Activated CD8-positive, alpha-beta T cell treated with anti-CD3 and anti-CD28 coated beads, Interleukin-2, amount 10 ng/mL, durations not matched to agents 7 days and 5 days (primary cell): ENCODE results near the gene RNF157. TPM values are rescaled to one million over a fixed set of nuclear protein-coding genes. Genes with fewer than 3 reads are reported as not detected.
A peak's percentile ranks its signal among the peaks of the same experiment; 100 is the strongest.

Experiments used
- ATAC-seq: fragments of 150-1000 bp; cut with Tn5 transposase; one replicate; pipeline ENCODE4 v1.10.0; 2021; ENCODE audit warnings: moderate library complexity
- CTCF ChIA-PET: fragments of 350-600 bp; sonication (Branson Sonifier 250); formaldehyde crosslinking; loops from one replicate; lab custom pipeline; 2021; ENCODE audit warnings: antibody characterized with exemption; lab: Charles Lee
- POLR2A ChIA-PET: fragments of 350-600 bp; sonication (Branson Sonifier 250); formaldehyde crosslinking; loops from one replicate; lab custom pipeline; 2021; ENCODE audit warnings: antibody characterized with exemption; lab: Charles Lee
- DNase-seq: peaks from one replicate; pipeline ENCODE4 v3.0.0-alpha.2; 2020
- H3K27ac Mint-ChIP-seq: one replicate; pipeline ENCODE4 v1.8.0; 2021; ENCODE audit warnings: mild to moderate bottlenecking, mixed read lengths
- H3K27me3 Mint-ChIP-seq: one replicate; pipeline ENCODE4 v1.8.0; 2021; ENCODE audit warnings: low read depth, mixed read lengths
- H3K36me3 Mint-ChIP-seq: one replicate; pipeline ENCODE4 v1.8.0; 2021; ENCODE audit warnings: low read depth, mixed read lengths
- H3K4me1 Mint-ChIP-seq: one replicate; pipeline ENCODE4 v1.8.0; 2021; ENCODE audit warnings: low read depth, mixed read lengths
- H3K4me3 Mint-ChIP-seq: one replicate; pipeline ENCODE4 v1.8.0; 2021; ENCODE audit warnings: mild to moderate bottlenecking, mixed read lengths
- H3K9me3 Mint-ChIP-seq: one replicate; pipeline ENCODE4 v1.8.0; 2022; ENCODE audit warnings: mixed read lengths; ENCODE audit not compliant: insufficient read depth
- microRNA-seq: library from miRNA; unstranded; fragments of <30 nt; microRNA quantifications from one replicate; pipeline ENCODE4 v1.2.0, GENCODE V29; 2022
- total RNA-seq, 2 experiments: library from RNA; stranded (reverse); gene quantifications; one replicate each; pipeline ENCODE4 v1.2.3, GENCODE V29; 2021

RNF157 gene
- total RNA-seq, 2 experiments from 2014 or later, result 150 to 165 TPM

DNA sequence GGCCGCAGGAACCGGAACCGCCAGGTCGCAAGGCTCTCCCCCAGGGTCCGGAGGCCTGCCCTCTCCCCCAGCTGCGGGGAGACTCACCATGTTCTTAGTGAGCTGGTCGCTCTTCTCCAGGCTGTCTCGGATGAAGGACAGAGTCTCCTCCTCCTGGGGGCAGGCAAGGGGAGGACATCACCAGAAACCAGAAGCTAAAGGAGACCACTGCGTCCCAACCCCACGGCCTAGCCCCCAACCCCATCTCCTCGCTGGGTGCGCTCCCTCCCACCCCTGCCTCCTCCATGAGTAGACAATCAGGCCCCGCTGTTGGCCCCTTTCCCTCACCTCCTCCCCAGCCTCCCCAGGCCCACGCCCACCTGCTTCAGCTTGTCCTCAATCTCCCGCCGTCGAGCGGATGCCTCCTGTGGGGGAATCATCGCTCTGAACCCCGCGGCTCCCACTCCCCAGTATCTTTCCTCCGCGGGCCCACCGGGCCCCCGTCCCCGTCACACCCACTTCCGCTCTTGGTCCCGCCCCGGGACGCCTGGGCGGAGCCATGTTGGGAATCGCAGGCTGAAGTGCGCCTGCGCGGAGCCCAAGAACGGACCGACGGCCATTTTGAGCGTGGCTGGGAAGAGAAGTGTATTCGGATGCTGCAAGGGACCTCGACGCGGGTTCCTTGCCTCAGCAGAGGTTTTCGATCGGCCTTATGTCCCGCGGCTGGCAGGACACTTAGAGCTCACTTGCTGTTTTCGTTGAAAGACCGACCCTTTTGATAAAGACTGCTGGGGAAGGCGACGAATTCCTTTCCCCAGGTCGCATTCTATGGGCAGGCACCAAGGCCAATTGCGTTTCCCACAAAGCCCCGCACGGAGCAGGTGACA lies 136.8 kb downstream of the RNF157 start, which contains the start of gene EXOC7:
Gene EXOC7, minus strand, starts transcription at position 514 of the 866 bp plus-strand sequence. Its CDS starts 95 bp downstream, at position 419.
- no peaks in the 10 kb centered on the region for H3K27me3 Mint-ChIP-seq
- H3K9me3 Mint-ChIP-seq, result no peaks in the 10 kb centered on the region
- ATAC-seq (peak; percentile 90), DNase-seq (peak; percentile 94)
- peak within 1 kb of the TSS; percentile 97 for H3K4me3 Mint-ChIP-seq
- ChIA-PET POLR2A (interaction anchor here (0.9 to 2.9 kb wide), 18 partner anchors 10 to 208 kb away, joined by 3 to 18 read pairs (median 4); partner anchors contain the start of genes UBALD2 and ZACN), CTCF (interaction anchor here (0.5 to 2.5 kb wide), 13 partner anchors 8 to 196 kb away, joined by 3 to 17 read pairs (median 4); partner anchors contain the start of gene CDK3)
- H3K36me3 Mint-ChIP-seq, result peaks cover 28% of the 10 kb centered on the region
- H3K4me1 Mint-ChIP-seq, result peaks cover 30% of the 10 kb centered on the region
- peak within 1 kb of the TSS; percentile 98 for H3K27ac Mint-ChIP-seq

DNA sequence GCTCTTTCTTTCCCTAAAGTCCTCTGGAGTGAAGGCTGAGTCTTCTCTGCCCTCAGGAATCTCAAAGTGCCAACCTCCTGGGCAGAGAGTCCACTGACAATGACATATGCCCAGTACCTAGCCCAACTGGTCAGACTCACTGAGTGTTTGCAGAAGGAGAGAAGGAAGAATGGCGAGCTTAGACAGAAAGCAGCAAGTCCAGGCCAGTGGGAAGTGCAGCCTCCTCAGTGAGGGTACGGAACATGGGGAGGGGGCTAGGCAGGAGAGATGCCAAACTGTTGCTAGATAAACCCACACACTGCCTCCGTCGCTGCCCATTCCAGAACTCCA lies 137.4 kb downstream of the RNF157 start:
- Mint-ChIP-seq H3K27me3 (no peaks in the 10 kb centered on the region), H3K4me1 (peaks cover 30% of the 10 kb centered on the region), H3K9me3 (no peaks in the 10 kb centered on the region), H3K36me3 (peaks cover 29% of the 10 kb centered on the region), H3K4me3 (peak overlapping the region; percentile 97), H3K27ac (peak overlapping the region; percentile 98)
- CTCF ChIA-PET, result interaction anchor here (0.9 to 2.5 kb wide), 9 partner anchors 9 to 196 kb away, joined by 3 to 17 read pairs (median 6); partner anchors contain the start of gene CDK3
- DNase-seq, result no peak
- POLR2A ChIA-PET, result interaction anchor here (0.8 to 2.9 kb wide), 14 partner anchors 10 to 207 kb away, joined by 3 to 18 read pairs (median 4); partner anchors contain the start of genes UBALD2 and ZACN
- ATAC-seq, result no peak

DNA sequence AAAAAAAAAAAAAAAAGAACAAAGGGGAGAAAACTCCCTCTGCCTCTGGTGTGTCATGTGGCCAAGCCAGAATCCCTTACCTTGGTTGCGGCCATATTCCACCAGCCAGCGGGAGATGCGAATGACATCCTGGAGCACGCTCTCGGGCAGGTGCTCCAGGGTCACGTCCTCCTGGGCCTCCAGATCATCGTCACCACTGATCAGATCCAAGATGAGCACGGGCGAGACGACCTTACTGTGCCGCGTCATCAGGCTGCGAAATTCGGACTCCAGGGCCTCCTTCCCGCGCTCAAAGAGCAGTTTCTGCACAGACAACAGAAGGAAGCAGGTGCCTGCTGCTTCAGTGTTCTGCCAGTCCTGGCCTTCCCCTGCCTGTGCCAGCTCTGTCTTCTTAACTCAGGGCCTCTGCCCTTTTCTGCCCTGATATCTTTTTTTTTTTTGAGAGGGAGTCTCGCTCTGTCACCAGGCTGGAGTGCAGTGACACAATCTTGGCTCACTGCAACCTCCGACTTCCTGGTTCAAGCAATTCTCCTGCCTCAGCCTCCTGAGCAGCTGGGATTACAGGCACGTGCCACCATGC lies 142.5 kb downstream of the RNF157 start:
- H3K27ac Mint-ChIP-seq, result no peak overlapping the region
- DNase-seq, result no peak
- no peak for ATAC-seq
- ChIA-PET CTCF (no interaction called here), POLR2A (no interaction called here)
- no peaks in the 10 kb centered on the region for H3K27me3 Mint-ChIP-seq
- H3K4me3 Mint-ChIP-seq, result no peak overlapping the region
- no peaks in the 10 kb centered on the region for H3K9me3 Mint-ChIP-seq
- peaks cover 18% of the 10 kb centered on the region for H3K4me1 Mint-ChIP-seq
- peaks cover 51% of the 10 kb centered on the region for H3K36me3 Mint-ChIP-seq

DNA sequence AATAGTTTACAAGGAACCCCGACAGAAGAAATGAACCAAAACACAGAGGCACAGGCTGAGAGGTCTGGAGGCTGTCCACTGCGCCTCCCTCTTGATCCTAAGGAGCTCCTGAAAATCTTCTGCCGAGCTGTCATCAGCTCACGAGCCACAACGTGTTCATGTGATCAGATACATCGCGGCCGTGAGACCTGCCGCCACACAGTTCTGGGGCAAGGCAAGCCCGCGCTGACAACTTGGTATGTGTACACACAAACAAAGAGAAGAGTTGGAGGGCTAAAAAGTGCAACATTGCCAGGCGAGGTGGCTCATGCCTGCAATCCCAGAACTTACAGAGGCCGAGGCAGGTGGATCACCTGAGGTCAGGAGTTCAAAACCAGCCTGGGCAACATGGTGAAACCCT lies 144.3 kb downstream of the RNF157 start:
- Mint-ChIP-seq H3K4me3 (no peak overlapping the region), H3K27me3 (no peaks in the 10 kb centered on the region), H3K4me1 (peaks cover 5% of the 10 kb centered on the region), H3K9me3 (no peaks in the 10 kb centered on the region), H3K36me3 (peaks cover 47% of the 10 kb centered on the region), H3K27ac (no peak overlapping the region)
- DNase-seq, result no peak
- CTCF ChIA-PET, result interaction anchor here (1.0 to 1.4 kb wide), 4 partner anchors 8 to 184 kb away, joined by 3 to 7 read pairs (median 4); partner anchors contain the start of gene EXOC7
- ATAC-seq, result no peak
- POLR2A ChIA-PET, result interaction anchor here (1.0 kb wide), 1 partner anchor 8 kb away, joined by 3 read pairs; no protein-coding TSS in a partner anchor

DNA sequence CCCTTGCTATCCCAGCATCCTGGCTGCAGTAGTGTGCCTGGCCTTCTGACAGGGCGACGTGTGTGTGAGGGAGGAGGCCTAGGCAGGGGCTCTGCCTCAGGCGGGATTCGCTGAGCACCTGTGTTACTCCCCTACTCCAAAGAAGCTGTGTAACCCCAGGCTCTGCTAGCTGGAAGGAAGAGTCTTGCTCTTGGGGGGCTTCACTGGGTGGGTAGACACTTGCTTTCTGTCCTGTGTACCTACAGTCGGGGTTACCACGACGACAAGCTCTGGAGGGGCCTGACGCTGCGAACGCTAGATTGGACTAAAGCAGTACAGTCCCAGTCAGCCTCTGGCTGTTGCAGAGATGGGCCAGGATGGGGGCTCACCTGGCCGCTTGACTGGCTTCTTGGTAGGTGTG lies 146.2 kb downstream of the RNF157 start:
- Mint-ChIP-seq H3K27me3 (no peaks in the 10 kb centered on the region), H3K4me1 (peaks cover 2% of the 10 kb centered on the region), H3K27ac (no peak overlapping the region), H3K4me3 (no peak overlapping the region), H3K9me3 (no peaks in the 10 kb centered on the region), H3K36me3 (peaks cover 37% of the 10 kb centered on the region)
- ATAC-seq (no peak), DNase-seq (no peak)
- CTCF ChIA-PET, result no interaction called here
- POLR2A ChIA-PET, result no interaction called here

DNA sequence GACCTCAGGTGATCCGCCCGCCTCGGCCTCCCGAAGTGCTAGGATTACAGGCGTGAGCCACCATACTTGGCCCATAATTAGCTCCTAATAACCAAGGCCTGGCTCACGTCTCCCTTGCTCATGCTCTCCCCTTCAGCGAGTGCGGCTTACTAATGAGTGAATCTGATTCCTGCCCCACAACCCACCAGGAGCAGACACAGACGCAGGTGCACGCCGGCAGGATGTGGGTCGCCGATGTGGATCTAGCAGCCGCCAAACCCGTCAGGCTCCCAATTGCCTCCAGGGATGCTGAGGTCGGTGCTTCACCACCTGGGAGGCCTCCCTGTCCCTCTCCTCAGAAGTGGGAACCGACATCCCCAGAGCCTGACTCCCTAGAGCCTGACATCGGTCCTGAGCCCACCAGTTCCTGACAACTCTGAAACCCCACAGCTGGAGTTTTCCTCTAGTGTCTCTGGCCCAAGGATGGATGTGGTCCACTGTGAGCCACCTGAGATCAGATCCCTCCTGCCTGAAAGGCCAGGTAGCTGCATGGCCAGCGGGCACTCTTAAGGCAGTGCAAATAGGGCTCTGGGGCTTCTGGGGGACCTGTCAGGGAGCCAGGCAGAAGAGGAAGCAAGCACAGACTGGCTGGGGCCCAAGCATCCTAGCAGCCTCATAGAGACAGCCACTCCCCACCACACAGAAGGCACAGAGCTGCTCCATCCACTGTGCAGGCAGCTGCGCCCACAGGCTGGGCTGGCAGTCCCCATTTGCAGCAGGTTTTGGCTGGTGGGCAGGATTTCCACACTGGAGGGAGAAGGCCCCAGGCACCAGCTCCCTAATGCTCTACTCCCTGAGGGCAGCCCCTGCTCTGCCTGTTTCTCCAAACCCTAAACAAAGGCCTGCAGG lies 147.5 kb downstream of the RNF157 start:
- Mint-ChIP-seq H3K27ac (peak overlapping the region; percentile 46), H3K4me3 (no peak overlapping the region)
- no peak for ATAC-seq

More for the DNA sequence above, 147.5 kb downstream of the RNF157 start:
- Mint-ChIP-seq H3K36me3 (peaks cover 39% of the 10 kb centered on the region), H3K9me3 (no peaks in the 10 kb centered on the region), H3K27me3 (no peaks in the 10 kb centered on the region), H3K4me1 (peaks cover 2% of the 10 kb centered on the region)
- CTCF ChIA-PET, result interaction anchor here (0.7 kb wide), 1 partner anchor 292 kb away, joined by 3 read pairs; the partner anchor contains the start of gene SPHK1
- POLR2A ChIA-PET, result interaction anchor here (0.7 to 2.2 kb wide), 3 partner anchors 11 to 15 kb away, joined by 4 to 8 read pairs (median 5); partner anchors contain the start of gene EXOC7
- no peak for DNase-seq

Small RNA genes within 50 kb of the gene (microRNA-seq; reads per million reads assigned to microRNA genes)
- not detected for gene MIR6868

Other genes with a start within 250 kb of the RNF157 start
- gene CDK3, start 239.6 kb downstream of the RNF157 start, total RNA-seq, result 1 to 10 TPM; 6.4 to 7.3 TPM
- under 1 TPM; 0.34 to 0.47 TPM for gene EVPL, start 213.2 kb downstream of the RNF157 start, total RNA-seq
- gene SRP68, start 168.0 kb downstream of the RNF157 start, total RNA-seq, result 10 to 100 TPM; 85.1 to 86.0 TPM
- under 1 TPM in 1 of 2 experiments, not detected in 1; 0.18 TPM for gene GALR2, start 165.7 kb downstream of the RNF157 start, total RNA-seq
- gene ZACN, start 161.3 kb downstream of the RNF157 start, total RNA-seq, result under 1 TPM; 0.18 to 0.34 TPM
- 100 to 1,000 TPM; 126 to 129 TPM for gene EXOC7, start 136.7 kb downstream of the RNF157 start, total RNA-seq
- gene FOXJ1, start 99.2 kb downstream of the RNF157 start, total RNA-seq, result 1 to 10 TPM; 8.7 to 9.1 TPM
- gene UBALD2, start 24.9 kb upstream of the RNF157 start, total RNA-seq, result 100 to 1,000 TPM; 318 to 359 TPM
- gene QRICH2, start 67.8 kb upstream of the RNF157 start, total RNA-seq, result 1 to 10 TPM; 3.7 to 4.8 TPM
- 10 to 100 TPM; 64.2 to 74.1 TPM for gene PRPSAP1, start 113.4 kb upstream of the RNF157 start, total RNA-seq
- gene SPHK1, start 144.1 kb upstream of the RNF157 start, total RNA-seq, result 1 to 10 TPM; 3.8 to 4.7 TPM
- gene UBE2O, start 212.7 kb upstream of the RNF157 start, total RNA-seq, result 10 to 100 TPM; 28.4 to 31.6 TPM
- not detected for gene AANAT, start 227.1 kb upstream of the RNF157 start, total RNA-seq